Hepatocyte (in vitro differentiated cells): ENCODE results near the gene CRACR2B.

Experiments
- CTCF ChIP-seq: fragments of 200-600 bp; sonication (generic); IDR thresholded peaks from 2 replicates; pipeline ENCODE4 v1.5.1; 2016; ENCODE audit warnings: antibody characterized with exemption, mild to moderate bottlenecking; ENCODE audit not compliant: poor library complexity
- EZH2 ChIP-seq: fragments of 200-600 bp; sonication (generic); IDR thresholded peaks from 2 replicates; pipeline ENCODE4 v1.6.1; 2016; ENCODE audit warnings: antibody characterized with exemption, mild to moderate bottlenecking, borderline replicate concordance

GRCh38 chr11:846496-847098 is 18.9 kb downstream of the CRACR2B start:
- TF ChIP-seq CTCF (no peak), EZH2 (no peak)
